MM.1S (cell line): ENCODE results near the gene NRXN3.

Experiments used
- CTCF ChIP-seq: fragments of 300-600 bp; sonication (generic); IDR thresholded peaks from 2 replicates; pipeline ENCODE4 v1.5.1; 2016; ENCODE audit warnings: antibody characterized with exemption, low read length, mixed read lengths
- EZH2 ChIP-seq: fragments of 300-600 bp; sonication (generic); optimal IDR thresholded peaks from 2 replicates; pipeline ENCODE3; 2017; ENCODE audit warnings: low read depth, mild to moderate bottlenecking, antibody characterized with exemption, low read length, mixed read lengths
- EZH2phosphoT487 ChIP-seq: fragments of 300-600 bp; sonication (generic); IDR thresholded peaks from 2 replicates; pipeline ENCODE4 v1.6.1; 2018; ENCODE audit warnings: antibody characterized with exemption, low read length

- TF ChIP-seq CTCF (no peak), EZH2 (no peak), EZH2phosphoT487 (no peak)
Measured at GRCh38 chr14:78698991-78699390, 528.8 kb downstream of the NRXN3 start.
